GM10266 (cell line): ENCODE data around the gene ROCK2.

Source experiments
- DNase-seq: peaks from one replicate; pipeline ENCODE4 v3.0.0; 2012; ENCODE audit errors: extremely low spot score
- TF ChIP-seq, protein P1 (sequence below): IDR thresholded peaks from 2 replicates; pipeline ENCODE4 v1.5.1; 2012; ENCODE audit warnings: mild to moderate bottlenecking, low read depth; ENCODE audit not compliant: control insufficient read depth, insufficient read depth; ENCODE audit errors: missing control alignments

Gene ROCK2

DNA sequence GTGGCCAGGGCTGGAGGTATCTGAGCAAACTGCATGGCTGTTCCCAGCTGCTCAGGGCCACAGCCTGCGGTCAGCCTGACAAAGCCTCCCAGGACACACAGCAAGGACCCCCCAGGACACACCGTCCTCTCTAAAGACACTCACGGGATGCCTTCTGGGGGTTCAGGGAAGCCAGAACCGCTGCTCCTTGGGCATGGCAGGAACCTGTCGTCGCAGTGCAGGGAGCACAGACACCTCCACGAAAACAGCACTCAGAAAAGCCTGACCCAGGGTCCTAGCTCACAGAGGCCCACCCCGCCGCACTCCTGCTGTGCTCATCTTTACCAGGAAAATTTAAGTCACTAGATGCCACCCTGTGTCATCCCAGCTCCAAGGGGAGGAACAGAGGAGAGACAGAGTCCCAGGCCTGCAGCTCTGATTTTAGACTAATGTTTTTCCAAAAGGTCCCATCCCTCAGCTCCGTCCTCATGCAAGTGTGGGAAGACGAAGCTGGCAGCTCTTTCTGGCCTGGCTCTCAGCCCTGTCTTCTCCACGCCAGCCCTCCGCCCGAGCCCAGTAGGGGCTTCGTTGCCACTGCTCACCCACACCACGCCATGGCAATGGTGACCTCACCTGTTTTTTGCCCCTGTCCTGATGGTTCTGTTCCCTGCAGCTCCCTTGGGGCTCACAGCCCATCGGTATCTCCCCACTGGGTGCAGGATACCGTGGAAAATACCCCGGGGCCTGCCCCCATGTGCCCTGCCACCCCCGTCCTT, 213.1 kb downstream of the ROCK2 start:
- TF ChIP-seq, protein P1, sequence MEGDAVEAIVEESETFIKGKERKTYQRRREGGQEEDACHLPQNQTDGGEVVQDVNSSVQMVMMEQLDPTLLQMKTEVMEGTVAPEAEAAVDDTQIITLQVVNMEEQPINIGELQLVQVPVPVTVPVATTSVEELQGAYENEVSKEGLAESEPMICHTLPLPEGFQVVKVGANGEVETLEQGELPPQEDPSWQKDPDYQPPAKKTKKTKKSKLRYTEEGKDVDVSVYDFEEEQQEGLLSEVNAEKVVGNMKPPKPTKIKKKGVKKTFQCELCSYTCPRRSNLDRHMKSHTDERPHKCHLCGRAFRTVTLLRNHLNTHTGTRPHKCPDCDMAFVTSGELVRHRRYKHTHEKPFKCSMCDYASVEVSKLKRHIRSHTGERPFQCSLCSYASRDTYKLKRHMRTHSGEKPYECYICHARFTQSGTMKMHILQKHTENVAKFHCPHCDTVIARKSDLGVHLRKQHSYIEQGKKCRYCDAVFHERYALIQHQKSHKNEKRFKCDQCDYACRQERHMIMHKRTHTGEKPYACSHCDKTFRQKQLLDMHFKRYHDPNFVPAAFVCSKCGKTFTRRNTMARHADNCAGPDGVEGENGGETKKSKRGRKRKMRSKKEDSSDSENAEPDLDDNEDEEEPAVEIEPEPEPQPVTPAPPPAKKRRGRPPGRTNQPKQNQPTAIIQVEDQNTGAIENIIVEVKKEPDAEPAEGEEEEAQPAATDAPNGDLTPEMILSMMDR, result no peak
- DNase-seq, result no peak
